ENCODE measurements around the gene PDSS2.
A peak's percentile ranks its signal among the peaks of the same experiment; 100 is the strongest.

PDSS2 gene

DNA sequence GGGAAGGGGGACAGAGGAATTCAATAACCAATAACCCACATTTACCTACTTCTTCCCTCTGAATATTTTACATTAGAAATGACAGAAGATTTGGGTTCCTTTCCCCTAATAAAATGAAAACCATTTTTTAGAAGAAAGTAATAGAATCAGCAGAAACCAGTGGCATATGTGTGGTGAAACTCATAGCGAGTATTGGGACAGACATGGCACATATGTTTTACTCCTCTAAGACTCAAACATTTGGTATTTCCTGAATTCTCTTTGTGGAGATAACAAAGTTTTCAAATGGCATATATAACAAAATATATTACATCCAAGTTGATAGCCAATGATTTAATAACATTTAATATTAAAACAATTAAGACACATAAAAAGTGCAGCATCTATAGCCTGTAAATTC lies 331.2 kb downstream of the PDSS2 start:
- no peak overlapping the region for H3K9ac ChIP-seq (ENCODE audit: low read length)
- no peak overlapping the region for H3K14ac ChIP-seq (ENCODE audit: low read length)
- H3K4ac ChIP-seq (ENCODE audit: low read depth, low read length): no peak overlapping the region
- H3K36me3 ChIP-seq (ENCODE audit: control insufficient read depth in 1 of 2, insufficient read depth in 2 of 2, low read length in 2 of 2): no peaks in the 10 kb centered on the region
- no peaks in the 10 kb centered on the region for H3K79me2 ChIP-seq (ENCODE audit: control insufficient read depth, insufficient read depth, low read length, poor library complexity)
- H4K8ac ChIP-seq (ENCODE audit: low read depth, low read length): no peak overlapping the region
- H2BK12ac ChIP-seq (ENCODE audit: low read length): no peak overlapping the region
- no peaks in the 10 kb centered on the region for H3K79me1 ChIP-seq (ENCODE audit: low read length)
- no CpG with 5 or more reads among the region's 1 CpG for WGBS (ENCODE audit: extremely low coverage, insufficient coverage, insufficient read length)
- H4K12ac ChIP-seq (ENCODE audit: low read depth, low read length): no peak overlapping the region
- H2AK5ac ChIP-seq (ENCODE audit: low read length): no peak overlapping the region
- DNase-seq: peak in 1 of 2 donors; percentile 14
- no peak overlapping the region for H3K27ac ChIP-seq (ENCODE audit: low read depth, low read length)
- H3K4me1 ChIP-seq (ENCODE audit: control insufficient read depth in 1 of 2, insufficient read depth in 2 of 2, low read length in 2 of 2): no peaks in the 10 kb centered on the region
- H2BK120ac ChIP-seq (ENCODE audit: insufficient read depth, low read length, poor library complexity): no peak overlapping the region
- no peaks in the 10 kb centered on the region for H3K9me3 ChIP-seq (ENCODE audit: insufficient read depth, low read depth, low read length)
- H2AFZ ChIP-seq (ENCODE audit: insufficient read depth, low read length, poor library complexity): no peak overlapping the region
- H3K18ac ChIP-seq (ENCODE audit: low read length): no peak overlapping the region
- H3K4me3 ChIP-seq (ENCODE audit: low read depth, low read length): no peak overlapping the region
- no peak overlapping the region for H3K23ac ChIP-seq (ENCODE audit: low read length)
- H4K91ac ChIP-seq (ENCODE audit: low read depth, low read length): no peak overlapping the region
- no peak overlapping the region for H2BK5ac ChIP-seq (ENCODE audit: low read depth, low read length, poor library complexity)
- no peak overlapping the region for H3K4me2 ChIP-seq (ENCODE audit: low read length)
- no peaks in the 10 kb centered on the region for H3K27me3 ChIP-seq (ENCODE audit: insufficient read depth, low read length)

DNA sequence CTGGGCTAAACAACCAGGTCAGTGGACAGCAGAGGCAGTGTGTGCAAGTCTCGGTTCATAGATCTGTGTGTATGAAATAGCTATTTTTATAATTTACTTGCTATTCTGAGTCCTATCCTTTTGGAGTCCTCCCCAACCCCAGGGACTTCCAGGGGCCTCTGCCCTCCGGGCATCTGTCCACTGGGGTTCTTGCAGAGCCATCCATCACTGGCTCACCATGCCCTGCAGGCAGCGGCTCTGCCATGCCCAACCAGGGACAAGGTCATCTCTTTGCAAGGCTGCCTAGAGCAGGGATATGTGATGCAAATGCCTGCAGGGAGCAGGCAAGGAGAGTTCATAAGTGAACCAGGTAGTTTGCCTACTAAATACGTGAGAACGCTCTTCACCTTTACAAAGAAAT lies 333.6 kb downstream of the PDSS2 start:
- no peak overlapping the region for H2AFZ ChIP-seq (ENCODE audit: insufficient read depth, low read length, poor library complexity)
- no peaks in the 10 kb centered on the region for H3K9me3 ChIP-seq (ENCODE audit: insufficient read depth, low read depth, low read length)
- no peak overlapping the region for H3K27ac ChIP-seq (ENCODE audit: low read depth, low read length)
- H3K14ac ChIP-seq (ENCODE audit: low read length): no peak overlapping the region
- H4K8ac ChIP-seq (ENCODE audit: low read depth, low read length): no peak overlapping the region
- H3K79me1 ChIP-seq (ENCODE audit: low read length): no peaks in the 10 kb centered on the region
- H3K4me1 ChIP-seq (ENCODE audit: control insufficient read depth in 1 of 2, insufficient read depth in 2 of 2, low read length in 2 of 2): no peaks in the 10 kb centered on the region
- H3K79me2 ChIP-seq (ENCODE audit: control insufficient read depth, insufficient read depth, low read length, poor library complexity): no peaks in the 10 kb centered on the region
- no peak overlapping the region for H2AK5ac ChIP-seq (ENCODE audit: low read length)
- no peak overlapping the region for H2BK5ac ChIP-seq (ENCODE audit: low read depth, low read length, poor library complexity)
- H2BK12ac ChIP-seq (ENCODE audit: low read length): no peak overlapping the region
- H3K9ac ChIP-seq (ENCODE audit: low read length): no peak overlapping the region
- no peak overlapping the region for H3K4ac ChIP-seq (ENCODE audit: low read depth, low read length)
- no peaks in the 10 kb centered on the region for H3K27me3 ChIP-seq (ENCODE audit: insufficient read depth, low read length)
- H4K91ac ChIP-seq (ENCODE audit: low read depth, low read length): no peak overlapping the region
- H2BK120ac ChIP-seq (ENCODE audit: insufficient read depth, low read length, poor library complexity): no peak overlapping the region
- H3K18ac ChIP-seq (ENCODE audit: low read length): no peak overlapping the region
- no peaks in the 10 kb centered on the region for H3K36me3 ChIP-seq (ENCODE audit: control insufficient read depth in 1 of 2, insufficient read depth in 2 of 2, low read length in 2 of 2)
- no peak overlapping the region for H4K12ac ChIP-seq (ENCODE audit: low read depth, low read length)
- H3K4me2 ChIP-seq (ENCODE audit: low read length): no peak overlapping the region
- H3K4me3 ChIP-seq (ENCODE audit: low read depth, low read length): no peak overlapping the region
- DNase-seq: no peak
- H3K23ac ChIP-seq (ENCODE audit: low read length): no peak overlapping the region
- no CpG with 5 or more reads among the region's 5 CpGs for WGBS (ENCODE audit: extremely low coverage, insufficient coverage, insufficient read length)

DNA sequence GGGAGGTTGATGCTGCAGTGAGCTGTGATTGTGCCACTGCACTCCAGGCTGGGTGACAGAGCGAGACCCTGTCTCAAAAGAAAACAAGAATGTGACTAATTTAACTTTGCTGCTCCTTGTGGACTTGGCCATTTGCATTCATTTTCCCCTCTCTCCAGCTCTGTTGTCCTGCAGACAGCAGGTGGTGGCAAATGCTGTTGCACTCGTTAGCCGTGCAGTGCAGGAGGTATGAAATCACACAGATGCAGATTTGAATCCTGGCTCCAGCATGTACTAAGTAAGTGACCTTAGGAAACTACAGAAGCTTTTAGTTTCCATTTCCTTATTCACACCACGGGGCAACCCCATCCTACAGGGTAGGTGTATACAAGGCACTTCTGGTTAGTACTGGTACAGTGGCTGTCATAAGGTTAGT lies 334.4 kb downstream of the PDSS2 start:
- H3K9ac ChIP-seq (ENCODE audit: low read length): no peak overlapping the region
- H3K4me2 ChIP-seq (ENCODE audit: low read length): no peak overlapping the region
- H2AFZ ChIP-seq (ENCODE audit: insufficient read depth, low read length, poor library complexity): no peak overlapping the region
- no peak overlapping the region for H3K27ac ChIP-seq (ENCODE audit: low read depth, low read length)
- no peaks in the 10 kb centered on the region for H3K36me3 ChIP-seq (ENCODE audit: control insufficient read depth in 1 of 2, insufficient read depth in 2 of 2, low read length in 2 of 2)
- no peak overlapping the region for H4K91ac ChIP-seq (ENCODE audit: low read depth, low read length)
- H3K4me1 ChIP-seq (ENCODE audit: control insufficient read depth in 1 of 2, insufficient read depth in 2 of 2, low read length in 2 of 2): no peaks in the 10 kb centered on the region
- no peaks in the 10 kb centered on the region for H3K79me1 ChIP-seq (ENCODE audit: low read length)
- H3K14ac ChIP-seq (ENCODE audit: low read length): no peak overlapping the region
- H4K8ac ChIP-seq (ENCODE audit: low read depth, low read length): no peak overlapping the region
- H2BK5ac ChIP-seq (ENCODE audit: low read depth, low read length, poor library complexity): no peak overlapping the region
- H2BK120ac ChIP-seq (ENCODE audit: insufficient read depth, low read length, poor library complexity): no peak overlapping the region
- H3K4me3 ChIP-seq (ENCODE audit: low read depth, low read length): no peak overlapping the region
- no CpG with 5 or more reads among the region's 4 CpGs for WGBS (ENCODE audit: extremely low coverage, insufficient coverage, insufficient read length)
- no peak overlapping the region for H3K23ac ChIP-seq (ENCODE audit: low read length)
- H2AK5ac ChIP-seq (ENCODE audit: low read length): no peak overlapping the region
- no peaks in the 10 kb centered on the region for H3K27me3 ChIP-seq (ENCODE audit: insufficient read depth, low read length)
- H4K12ac ChIP-seq (ENCODE audit: low read depth, low read length): no peak overlapping the region
- no peak overlapping the region for H2BK12ac ChIP-seq (ENCODE audit: low read length)
- peak in 1 of 2 donors; percentile 16 for DNase-seq
- no peaks in the 10 kb centered on the region for H3K9me3 ChIP-seq (ENCODE audit: insufficient read depth, low read depth, low read length)
- no peak overlapping the region for H3K18ac ChIP-seq (ENCODE audit: low read length)
- no peaks in the 10 kb centered on the region for H3K79me2 ChIP-seq (ENCODE audit: control insufficient read depth, insufficient read depth, low read length, poor library complexity)
- H3K4ac ChIP-seq (ENCODE audit: low read depth, low read length): no peak overlapping the region

DNA sequence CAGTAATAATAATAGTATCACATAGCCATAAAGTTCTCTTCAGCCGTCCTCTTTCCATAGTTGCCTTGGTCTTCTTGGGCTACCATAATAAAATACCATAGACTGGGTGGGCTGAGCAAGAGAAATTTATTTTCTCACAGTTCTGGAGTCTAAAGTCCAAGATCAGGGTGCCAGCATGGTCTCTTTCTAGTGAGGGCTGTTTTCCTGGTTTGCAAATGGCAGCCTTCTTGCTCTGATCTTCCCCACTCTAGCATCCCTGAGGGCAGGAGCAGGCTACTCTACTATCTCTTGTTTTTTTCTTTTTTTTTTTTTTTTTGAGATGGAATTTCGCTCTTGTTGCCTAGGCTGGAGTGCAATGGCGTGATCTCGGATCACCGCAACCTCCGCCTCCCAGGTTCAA lies 335.9 kb downstream of the PDSS2 start:
- no peak overlapping the region for H3K4me3 ChIP-seq (ENCODE audit: low read depth, low read length)
- H2AK5ac ChIP-seq (ENCODE audit: low read length): no peak overlapping the region

More for the DNA sequence above, 335.9 kb downstream of the PDSS2 start:
- Histone ChIP-seq H3K4ac (ENCODE audit: low read depth, low read length) (no peak overlapping the region), H3K23ac (ENCODE audit: low read length) (no peak overlapping the region), H2BK12ac (ENCODE audit: low read length) (no peak overlapping the region), H3K79me1 (ENCODE audit: low read length) (no peaks in the 10 kb centered on the region), H3K36me3 (ENCODE audit: control insufficient read depth in 1 of 2, insufficient read depth in 2 of 2, low read length in 2 of 2) (no peaks in the 10 kb centered on the region), H2AFZ (ENCODE audit: insufficient read depth, low read length, poor library complexity) (no peak overlapping the region), H3K14ac (ENCODE audit: low read length) (no peak overlapping the region), H4K12ac (ENCODE audit: low read depth, low read length) (no peak overlapping the region), H4K8ac (ENCODE audit: low read depth, low read length) (no peak overlapping the region), H2BK120ac (ENCODE audit: insufficient read depth, low read length, poor library complexity) (no peak overlapping the region), H3K9me3 (ENCODE audit: insufficient read depth, low read depth, low read length) (no peaks in the 10 kb centered on the region), H3K27ac (ENCODE audit: low read depth, low read length) (no peak overlapping the region), H3K18ac (ENCODE audit: low read length) (no peak overlapping the region), H4K91ac (ENCODE audit: low read depth, low read length) (no peak overlapping the region), H2BK5ac (ENCODE audit: low read depth, low read length, poor library complexity) (no peak overlapping the region), H3K4me2 (ENCODE audit: low read length) (no peak overlapping the region), H3K9ac (ENCODE audit: low read length) (no peak overlapping the region), H3K4me1 (ENCODE audit: control insufficient read depth in 1 of 2, insufficient read depth in 2 of 2, low read length in 2 of 2) (no peaks in the 10 kb centered on the region), H3K27me3 (ENCODE audit: insufficient read depth, low read length) (no peaks in the 10 kb centered on the region), H3K79me2 (ENCODE audit: control insufficient read depth, insufficient read depth, low read length, poor library complexity) (no peaks in the 10 kb centered on the region)
- peak; percentile 92 to 98 for DNase-seq
- no CpG with 5 or more reads among the region's 6 CpGs for WGBS (ENCODE audit: extremely low coverage, insufficient coverage, insufficient read length)
